Prostate gland (tissue), 2 donors: Measurements from ENCODE around the gene SSBP3.

ENCODE experiments used
- CTCF ChIP-seq, 4 experiments: fragments of 200-600 bp in 2 of 4; fragments of 450-650 bp in 2 of 4; sonication (generic) in 2 of 4; IDR thresholded peaks; 1 replicate in 3 of 4; 2 replicates in 1 of 4; pipeline ENCODE4 v1.5.1; 2016 to 2019; ENCODE audit warnings: antibody characterized with exemption in 4 of 4, mild to moderate bottlenecking in 2 of 4, moderate library complexity in 2 of 4
- POLR2AphosphoS5 ChIP-seq: sonication (generic); formaldehyde crosslinking; IDR thresholded peaks from one replicate; pipeline ENCODE4 v1.6.1; 2017; ENCODE audit warnings: antibody characterized with exemption

- TF ChIP-seq POLR2AphosphoS5, result no peak
- no peak for TF ChIP-seq CTCF (IDR thresholded peaks at IDR 0.05)
These were observed 49.5 kb downstream of the SSBP3 start for GRCh38 chr1:54356680-54357147.
